C4-2B (cell line): ENCODE measurements around the gene SMIM38.

Experiments used
- H3K27ac ChIP-seq: fragments of 450-650 bp; 2 replicates; pipeline ENCODE4 v1.5.1; 2017
- CTCF ChIP-seq: fragments of 450-650 bp; conservative IDR thresholded peaks from 2 replicates; pipeline ENCODE4 v1.5.1; 2017; ENCODE audit warnings: mild to moderate bottlenecking
- ZFX ChIP-seq: fragments of 450-650 bp; IDR thresholded peaks from 2 replicates; pipeline ENCODE4 v1.6.1; 2017

Gene SMIM38

GRCh38 chr11:69122630-69123431 is 32.9 kb upstream of the SMIM38 start:
- TF ChIP-seq CTCF: no peak
- no peak for TF ChIP-seq ZFX

GRCh38 chr11:69123593-69124545 is 31.9 kb upstream of the SMIM38 start:
- no peak for TF ChIP-seq CTCF
- H3K27ac ChIP-seq: peak overlapping the region; percentile 52

More at GRCh38 chr11:69122630-69123431, 32.9 kb upstream of the SMIM38 start:
- peak overlapping the region; percentile 52 for H3K27ac ChIP-seq

GRCh38 chr11:69125861-69126260 is 29.9 kb upstream of the SMIM38 start:
- TF ChIP-seq ZFX: no peak
- TF ChIP-seq CTCF: no peak
- H3K27ac ChIP-seq: no peak overlapping the region

- TF ChIP-seq ZFX: no peak
- TF ChIP-seq CTCF: no peak
These were observed 29.4 kb upstream of the SMIM38 start for GRCh38 chr11:69126286-69126685.

GRCh38 chr11:69127081-69127850 is 28.5 kb upstream of the SMIM38 start:
- TF ChIP-seq CTCF (no peak), ZFX (no peak)
- no peak overlapping the region for H3K27ac ChIP-seq

More at GRCh38 chr11:69126286-69126685, 29.4 kb upstream of the SMIM38 start:
- H3K27ac ChIP-seq: no peak overlapping the region

- no peak overlapping the region for H3K27ac ChIP-seq
- TF ChIP-seq ZFX: no peak
- no peak for TF ChIP-seq CTCF
These were observed 27.9 kb upstream of the SMIM38 start for GRCh38 chr11:69127884-69128283.
